HG02623 (cell line): Measurements from ENCODE around the gene CFAP251.
"Not testable (repeated sequence)": the region's sequence is repeated elsewhere in the genome, so short reads cannot be mapped to it uniquely, and the experiment has no call there.

ENCODE experiments used
- ATAC-seq: cut with Tn5 transposase; IDR thresholded peaks from one replicate; pipeline ENCODE4 v1.9.1; 2021; ENCODE audit warnings: moderate library complexity; ENCODE audit not compliant: unreplicated experiment

CFAP251 gene

DNA sequence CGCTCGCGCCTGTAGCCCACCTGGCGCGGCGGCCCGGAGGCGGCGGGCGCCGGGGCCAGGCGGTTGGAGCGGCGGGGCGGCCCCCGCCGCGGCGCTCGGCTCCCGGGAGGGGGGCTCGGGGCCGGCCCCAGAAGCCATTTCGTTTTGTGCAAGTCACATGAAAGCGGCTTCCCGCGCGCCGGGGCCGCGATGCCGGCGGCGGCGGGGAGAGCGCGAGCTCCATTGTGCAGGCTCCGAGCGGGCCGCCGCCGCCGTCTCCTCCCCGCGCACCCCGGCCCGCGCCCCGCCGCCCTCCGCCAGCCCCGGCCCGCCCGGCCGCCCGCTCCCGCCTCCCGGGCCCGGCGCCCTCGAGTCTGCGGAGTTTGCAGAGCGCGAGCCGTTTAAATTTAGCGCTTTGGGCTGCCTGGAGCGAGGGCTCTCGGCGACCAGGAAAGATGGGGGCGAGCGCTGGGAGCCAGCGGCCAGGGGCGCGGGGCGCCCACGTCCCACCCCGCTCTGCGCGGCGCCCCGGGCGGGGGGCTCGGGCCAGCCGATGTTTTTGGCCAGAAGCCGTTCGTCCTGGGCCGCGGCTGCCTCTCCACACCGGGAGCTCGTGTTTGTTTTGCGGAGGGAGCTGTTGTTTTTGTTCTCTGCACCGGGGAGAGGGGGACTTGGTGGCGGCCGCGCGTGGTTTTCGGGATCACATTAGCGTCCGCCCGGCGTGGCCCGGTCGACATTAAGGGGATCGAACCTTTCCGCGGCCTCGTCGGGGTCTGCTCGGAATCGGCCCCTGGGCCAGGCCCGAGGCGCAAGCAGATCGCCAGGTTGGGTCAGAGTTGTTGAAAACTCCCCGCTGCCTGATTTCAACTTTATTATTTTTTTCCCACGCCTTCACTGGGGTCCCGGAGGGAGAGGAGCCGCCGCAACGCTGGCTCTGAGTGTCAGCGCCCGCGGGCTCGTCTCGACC lies 104.3 kb downstream of the CFAP251 start:
- ATAC-seq, result no peak

DNA sequence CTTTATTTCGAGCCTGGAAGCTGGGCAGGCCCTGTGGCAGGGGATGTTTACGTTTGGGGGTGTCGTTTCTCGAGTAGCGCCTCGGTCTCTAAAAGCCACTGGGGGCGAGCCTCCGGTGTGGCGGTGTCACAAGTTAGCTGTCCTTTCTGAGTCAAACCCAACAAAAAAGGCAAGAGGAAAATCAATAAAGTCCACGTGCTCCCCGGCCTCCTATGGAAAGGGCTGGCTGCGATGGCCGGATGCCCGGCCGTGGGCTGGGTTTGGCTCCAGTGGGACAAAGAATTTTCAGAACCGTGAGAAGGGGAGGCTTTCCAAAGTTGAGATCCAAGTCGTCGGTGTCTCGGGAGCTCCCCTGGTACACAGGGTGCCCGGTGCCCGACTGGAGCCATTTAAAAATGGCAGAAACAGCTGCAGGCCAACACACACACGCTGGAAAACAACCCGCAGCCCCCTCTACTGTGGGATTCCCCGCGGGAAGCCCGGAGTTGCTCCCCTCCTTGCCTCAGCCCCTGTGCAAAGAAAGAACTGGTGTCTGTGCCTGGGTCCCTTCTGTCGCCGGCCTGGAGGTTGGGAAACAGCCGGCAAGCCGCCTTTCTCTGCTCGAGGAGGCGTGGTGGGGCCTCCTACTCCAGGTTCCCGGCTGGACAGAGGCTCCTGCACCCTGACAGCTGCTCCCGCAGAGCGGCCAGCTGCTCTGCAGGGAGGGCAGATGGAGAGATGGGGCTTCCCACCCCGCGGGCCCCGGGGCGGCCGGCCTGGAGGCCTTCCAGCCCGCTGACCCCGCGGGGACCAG lies 105.1 kb downstream of the CFAP251 start:
- ATAC-seq, result no peak

DNA sequence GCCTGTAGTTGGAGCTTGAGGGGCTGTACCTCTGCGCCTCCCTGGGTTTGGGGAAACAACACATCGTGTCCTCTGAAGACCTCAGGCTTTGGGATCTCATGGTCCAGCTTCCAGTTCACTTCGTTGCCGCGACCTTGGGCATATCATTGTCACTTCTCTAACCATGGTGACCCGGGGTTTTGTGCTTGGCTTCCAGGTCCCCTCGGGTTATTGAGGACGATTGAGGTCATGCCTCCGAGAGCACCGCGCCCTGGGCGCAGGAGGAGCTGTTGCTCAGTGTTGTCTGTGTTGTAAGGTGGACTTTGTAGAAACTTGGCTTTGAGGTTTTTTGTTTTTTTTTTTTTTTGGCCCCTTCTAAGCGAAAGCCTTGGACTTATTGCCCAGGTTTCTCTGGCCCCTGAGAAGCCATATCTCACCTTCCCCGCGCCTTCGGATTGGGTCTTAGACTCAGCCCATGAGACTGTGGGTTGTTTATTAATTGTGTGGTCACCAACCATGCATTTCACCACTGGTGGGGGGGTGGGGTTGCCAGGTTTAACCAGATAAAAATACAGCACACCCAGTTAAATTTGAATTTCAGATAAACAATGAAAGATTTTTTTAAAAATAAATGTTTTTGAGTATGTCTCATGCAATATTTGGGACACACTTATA lies 105.9 kb downstream of the CFAP251 start:
- ATAC-seq, result no peak

DNA sequence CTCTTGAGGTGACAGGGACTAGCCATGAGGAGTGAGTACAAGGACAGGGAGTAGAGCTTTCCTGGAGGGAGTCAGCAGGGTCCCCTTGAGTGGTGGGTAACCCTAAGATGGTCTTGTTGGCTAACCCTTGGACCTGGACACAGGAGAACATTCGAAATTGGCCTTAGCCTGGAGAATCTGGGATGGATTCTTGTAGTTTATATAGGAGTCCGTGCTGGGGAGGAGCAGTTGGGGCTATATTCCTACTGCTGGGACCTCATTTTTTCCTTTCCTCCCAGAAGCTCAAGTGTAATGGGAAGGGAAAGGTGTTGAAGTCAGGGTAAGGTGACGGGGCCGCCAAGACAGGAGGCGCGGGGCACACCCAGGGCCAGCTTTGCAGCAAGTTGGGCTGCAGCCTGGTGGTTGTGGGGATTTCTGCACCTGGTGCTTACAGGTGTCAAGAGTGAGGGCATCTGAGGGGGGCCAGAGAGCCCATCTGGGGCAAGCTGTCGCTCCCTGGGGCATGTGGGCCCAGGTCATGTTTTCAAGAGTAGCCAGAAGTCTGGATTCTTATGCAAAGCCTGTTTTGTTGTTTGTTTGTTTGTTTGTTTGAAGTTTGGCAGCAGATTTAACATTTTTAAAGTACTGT lies 108.4 kb downstream of the CFAP251 start:
- ATAC-seq, result no peak

DNA sequence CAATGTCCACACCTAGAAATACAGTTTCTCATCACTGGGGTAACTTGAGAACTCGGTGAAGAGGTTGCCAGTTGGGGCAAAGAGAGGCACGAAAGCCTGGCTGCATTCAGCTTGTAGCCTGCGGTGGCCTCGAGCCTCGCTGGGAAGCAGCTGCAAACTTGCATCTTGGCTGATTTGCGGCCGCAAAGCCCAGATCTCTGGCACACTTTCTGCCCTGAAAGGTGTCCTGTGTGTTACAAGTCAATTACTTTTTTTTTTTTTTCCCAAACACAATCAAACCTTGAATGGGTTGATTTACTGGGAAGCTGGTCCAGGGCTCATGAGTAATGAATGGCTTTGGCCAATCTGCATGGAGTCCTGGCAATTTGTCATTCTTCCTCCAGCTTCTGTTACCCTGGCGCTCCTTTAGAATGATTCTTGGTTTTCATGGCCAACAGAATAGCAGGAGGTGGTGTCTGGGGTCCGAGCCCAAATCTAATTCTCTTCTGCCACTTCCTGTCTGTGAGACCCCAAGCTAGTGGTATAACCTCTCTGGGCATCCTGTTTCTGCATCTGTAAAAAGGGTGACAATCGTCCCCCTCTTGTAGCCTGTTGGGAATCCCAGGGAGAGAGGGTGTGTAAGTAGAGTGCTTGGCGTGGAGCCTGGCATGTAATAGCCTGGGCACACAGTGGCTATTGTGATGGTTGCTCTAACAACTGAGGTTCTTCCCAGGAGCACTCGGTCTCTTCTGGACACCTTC lies 109.9 kb downstream of the CFAP251 start:
- no peak for ATAC-seq

DNA sequence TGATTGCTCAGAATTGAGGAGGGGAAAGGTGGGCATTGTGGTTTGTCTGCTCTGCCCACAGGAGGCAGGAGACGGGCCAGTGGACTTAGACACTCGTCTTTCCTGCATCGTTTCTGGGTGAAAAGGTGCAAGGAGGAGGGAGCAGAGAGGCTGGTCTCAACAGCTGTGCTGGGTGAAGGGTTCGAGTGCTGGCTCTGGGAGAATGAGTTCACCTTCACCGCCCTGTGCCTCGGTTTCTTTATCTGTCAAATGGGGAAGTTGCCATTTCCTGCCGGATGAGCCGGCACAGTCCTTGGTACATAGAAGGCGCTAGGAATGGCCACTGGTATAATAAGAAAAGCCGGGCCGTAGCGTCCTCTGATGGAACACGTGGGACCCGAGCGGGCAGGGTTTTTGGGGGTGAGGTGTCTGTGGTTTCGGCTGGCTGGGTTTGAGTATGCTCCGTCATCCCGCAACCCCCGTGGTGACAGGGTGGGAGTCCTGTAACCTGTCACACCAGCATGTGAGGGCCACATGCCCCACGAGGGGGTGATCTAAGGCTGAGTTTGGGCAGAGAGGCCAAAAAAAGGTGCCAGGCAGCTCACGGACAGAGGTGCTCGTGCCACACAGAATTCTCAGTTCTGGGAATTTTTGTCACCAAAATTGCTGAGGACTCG lies 110.6 kb downstream of the CFAP251 start:
- no peak for ATAC-seq

DNA sequence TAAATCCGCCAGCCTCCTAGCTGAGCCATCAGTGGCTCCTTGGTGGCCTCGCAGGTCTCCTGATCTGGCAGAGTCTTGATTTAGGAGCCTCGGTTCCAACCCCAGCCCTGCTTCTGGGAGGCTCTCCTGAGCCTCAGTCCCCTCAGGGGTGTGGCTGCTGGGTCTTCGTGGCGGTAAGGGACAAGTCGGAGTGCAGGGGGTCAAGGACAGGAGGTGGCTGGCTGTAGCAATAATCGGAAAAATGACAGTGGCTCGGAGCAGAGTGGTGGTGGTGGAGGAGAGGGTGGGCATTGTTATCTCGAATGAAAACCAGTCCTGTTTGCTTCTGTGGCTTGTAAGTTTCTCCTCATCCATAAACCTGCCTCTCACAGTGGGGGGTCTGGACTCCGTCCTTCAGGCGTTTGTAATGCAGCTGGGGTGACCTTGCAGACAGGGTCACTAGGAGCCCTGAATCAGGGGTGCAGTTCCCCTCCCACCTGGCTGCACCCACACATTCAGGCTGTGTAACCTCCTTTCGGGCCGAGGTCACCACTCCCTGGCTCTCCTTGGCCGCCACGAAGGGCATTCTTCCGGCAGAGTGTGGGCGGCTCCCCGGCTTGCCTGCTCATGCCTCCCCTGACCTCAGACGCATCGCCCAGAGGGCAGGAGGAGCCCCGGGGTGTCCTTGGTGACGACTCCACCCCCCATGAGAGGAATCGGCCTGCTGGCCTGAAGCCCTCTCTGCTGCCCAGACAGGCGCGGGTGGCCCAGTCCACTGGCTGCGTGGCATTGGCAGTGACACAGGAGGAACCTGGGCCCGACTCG lies 111.4 kb downstream of the CFAP251 start:
- ATAC-seq, result no peak

DNA sequence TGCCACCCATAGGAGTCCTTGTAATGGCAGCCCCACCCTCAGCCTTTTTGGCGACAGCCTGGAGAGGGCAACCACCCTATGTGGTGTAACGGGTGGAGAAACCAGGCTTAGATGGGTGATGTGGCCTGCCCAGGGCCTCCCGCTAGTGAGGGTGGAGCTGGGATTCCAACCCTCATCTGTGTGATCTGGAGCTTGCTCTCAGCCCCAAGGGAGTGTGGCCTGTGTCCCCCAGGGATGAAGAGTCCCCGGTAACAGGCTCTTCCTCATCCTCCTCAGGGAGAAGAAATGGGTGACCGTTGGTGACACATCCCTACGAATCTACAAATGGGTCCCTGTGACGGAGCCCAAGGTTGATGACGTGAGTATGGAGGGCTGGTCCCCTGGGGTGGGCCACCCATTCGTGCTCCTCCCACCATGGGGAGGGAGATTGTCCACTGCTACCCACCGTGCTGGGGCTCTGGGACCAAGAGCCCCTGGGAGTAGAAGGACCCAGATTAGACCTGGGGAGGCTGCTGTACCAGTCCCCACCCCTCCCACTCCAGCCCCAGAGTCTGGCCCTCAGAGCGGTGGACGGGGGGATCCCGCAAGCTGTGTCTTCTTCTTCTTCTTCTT lies 112.1 kb downstream of the CFAP251 start:
- no peak for ATAC-seq

DNA sequence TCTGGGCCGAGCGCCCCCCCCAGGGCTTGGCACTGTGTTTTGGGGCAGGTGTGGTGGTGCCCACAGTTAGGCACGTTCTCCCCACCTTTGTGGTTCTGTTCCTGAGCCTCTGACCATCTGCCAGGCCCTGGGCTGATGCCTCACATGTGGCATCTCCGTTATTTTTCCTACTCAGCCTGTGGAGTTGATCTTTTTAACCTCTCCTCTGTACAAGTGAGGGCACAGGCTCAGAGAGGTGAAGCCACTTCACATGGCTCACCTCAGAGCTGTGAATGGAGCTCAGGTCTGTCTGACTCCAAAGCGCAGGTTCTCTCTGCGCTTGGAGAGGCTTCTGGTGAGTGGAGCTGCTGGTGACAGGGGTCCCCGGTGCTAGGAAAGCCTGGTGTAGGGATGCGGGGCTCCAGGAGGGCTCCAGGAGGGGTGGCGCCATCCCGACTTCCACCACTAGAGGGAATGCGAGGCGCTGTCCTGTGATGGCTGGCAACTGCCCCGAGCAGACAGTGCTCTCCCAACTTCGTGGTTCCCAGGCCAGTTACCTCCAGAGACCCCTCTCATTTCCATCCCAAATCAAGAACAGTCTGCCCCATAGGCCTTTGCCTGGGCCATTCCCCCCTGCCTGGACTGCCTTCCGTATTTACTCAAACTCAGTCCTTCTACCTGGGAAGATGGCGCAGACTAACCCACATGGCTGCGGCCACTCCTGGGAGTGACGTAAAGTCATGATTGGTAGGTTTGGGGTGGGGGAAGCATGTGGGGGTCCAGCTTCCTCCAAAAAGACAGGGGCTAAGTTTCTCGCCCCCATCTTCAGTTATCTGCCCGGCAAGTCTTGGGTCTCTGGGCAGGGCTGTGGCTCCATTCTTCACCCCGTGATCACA lies 113.2 kb downstream of the CFAP251 start:
- ATAC-seq, result no peak

DNA sequence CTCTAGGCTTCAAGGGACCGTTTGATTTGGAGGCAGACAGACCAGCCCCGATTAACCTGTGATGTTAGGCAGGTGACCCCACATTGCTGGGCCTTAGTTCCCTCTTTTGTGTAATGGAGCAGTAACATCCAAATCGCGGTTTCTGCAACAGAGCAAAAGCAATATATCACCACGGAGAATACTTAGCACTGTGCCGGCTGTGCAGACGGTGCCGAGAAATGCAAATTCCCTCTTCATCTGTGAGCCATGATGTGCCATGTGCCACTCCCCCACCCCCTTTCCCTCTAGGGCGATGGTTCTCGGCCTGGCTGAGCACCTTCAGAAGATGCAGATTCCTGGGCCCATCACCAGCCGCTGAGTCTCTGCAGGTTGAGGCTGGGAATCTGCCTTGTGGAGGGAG lies 114.2 kb downstream of the CFAP251 start:
- no peak for ATAC-seq

DNA sequence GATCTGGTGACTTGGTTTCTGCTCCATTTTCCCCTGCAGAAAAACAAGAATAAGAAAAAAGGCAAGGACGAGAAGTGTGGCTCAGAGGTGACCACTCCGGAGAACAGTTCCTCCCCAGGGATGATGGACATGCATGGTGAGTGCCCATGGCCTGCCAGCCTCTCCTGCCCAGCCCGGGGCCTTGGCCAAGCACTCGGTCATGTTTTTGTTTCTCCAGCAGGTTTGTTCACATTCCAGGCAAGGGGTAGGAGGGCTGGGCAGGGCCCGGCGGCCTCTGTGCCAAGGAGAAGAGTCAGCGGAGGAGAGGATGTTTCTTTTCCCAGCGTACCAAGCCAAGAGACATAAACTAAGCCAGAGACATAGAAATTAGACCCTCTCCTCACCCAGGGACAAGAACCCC lies 116.9 kb downstream of the CFAP251 start:
- ATAC-seq, result no peak

DNA sequence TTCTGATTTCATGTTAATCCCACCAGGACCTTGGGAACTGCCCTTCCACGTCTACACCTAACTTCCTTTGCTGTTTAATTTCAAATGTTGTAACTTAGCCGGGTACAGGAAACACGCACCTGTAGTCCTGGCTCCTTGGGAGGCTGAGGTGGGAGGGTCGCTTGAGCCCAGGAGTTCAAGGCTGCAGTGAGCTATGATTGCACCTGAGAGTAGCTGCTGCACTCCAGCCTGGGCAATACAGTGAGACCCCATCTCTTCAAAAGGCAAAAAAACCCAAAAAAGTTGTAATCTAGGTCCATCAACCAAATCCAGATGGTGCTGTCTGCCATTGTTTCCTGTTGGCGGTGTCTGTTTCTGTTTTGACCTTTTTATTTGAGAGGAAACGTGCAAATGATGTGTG lies 117.8 kb downstream of the CFAP251 start:
- no peak for ATAC-seq

DNA sequence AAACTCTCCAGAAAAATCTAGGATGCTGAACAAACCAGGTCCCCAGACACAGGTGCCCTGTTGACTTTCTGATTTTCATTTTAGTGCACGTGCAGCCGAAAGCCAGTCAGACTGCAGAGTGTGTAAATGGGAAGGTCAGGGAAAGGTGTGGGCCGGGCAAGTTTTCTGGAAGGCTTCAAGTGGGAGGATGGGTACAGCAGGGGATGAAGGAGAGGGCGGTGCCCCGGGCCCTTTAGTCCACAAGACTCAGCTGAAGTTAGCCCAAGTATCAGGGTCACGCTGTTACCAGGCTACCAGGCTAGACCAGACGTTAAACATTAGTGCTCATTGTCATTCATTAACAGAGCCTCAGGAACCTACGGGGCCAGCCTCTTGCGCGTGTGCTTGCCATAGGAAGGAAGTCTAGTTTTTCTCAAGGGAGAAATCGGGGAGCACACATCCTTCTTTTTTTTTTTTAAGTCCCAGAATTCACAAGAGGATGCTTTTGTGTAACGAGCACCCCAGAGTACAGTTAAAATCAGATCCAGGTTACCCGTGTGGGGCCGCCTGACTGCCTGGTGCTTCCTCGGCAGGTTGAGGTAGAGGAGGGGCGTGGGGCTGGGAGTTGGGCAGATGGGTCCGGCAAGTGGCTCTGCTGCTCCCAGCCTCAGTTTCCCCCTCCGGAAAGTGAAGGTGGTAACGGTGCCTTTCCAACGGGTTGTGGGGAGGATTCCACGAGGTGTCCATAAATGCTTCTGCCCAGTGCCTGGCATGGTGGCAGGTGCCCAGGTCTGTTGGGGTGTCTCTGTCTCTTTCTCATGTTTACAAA lies 122.4 kb downstream of the CFAP251 start:
- no peak for ATAC-seq

DNA sequence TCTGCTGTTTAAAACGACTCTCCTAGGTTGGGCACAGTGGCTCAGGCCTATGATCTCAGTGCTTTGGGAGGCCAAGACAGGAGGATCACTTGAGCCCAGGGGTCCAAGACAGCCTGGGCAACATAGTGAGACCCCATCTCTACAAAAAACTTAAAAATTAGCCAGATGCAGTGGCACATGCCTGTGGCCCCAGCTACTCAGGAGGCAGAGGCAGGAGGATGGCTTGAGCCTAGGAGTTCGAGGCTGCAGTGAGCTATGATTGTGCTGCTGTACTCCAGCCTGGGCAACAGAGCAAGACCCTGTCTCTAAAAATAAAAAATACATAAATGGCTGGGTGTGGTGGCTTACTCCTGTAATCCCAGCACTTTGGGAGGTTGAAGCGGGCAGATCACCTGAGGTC lies 123.1 kb downstream of the CFAP251 start:
- ATAC-seq, result not testable (repeated sequence)

DNA sequence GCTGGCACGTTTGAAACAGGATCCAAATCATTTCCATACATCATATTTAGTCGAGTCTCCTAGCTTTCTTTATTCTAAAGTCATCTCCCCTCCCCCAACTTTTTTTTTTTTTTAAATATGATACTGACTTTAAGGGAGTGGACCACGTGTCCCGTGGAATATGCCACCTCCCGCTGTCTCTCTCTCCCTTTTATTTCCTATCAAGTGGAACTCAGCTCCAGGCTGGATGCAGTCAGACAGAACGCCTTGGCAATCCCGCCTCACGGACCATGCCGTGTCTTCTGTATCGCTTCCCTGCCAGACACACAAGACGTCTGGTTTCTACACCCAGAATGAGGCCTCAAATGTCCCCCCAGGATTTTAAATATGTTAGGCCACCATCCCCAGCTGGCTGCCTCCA lies 124.5 kb downstream of the CFAP251 start:
- ATAC-seq, result no peak

DNA sequence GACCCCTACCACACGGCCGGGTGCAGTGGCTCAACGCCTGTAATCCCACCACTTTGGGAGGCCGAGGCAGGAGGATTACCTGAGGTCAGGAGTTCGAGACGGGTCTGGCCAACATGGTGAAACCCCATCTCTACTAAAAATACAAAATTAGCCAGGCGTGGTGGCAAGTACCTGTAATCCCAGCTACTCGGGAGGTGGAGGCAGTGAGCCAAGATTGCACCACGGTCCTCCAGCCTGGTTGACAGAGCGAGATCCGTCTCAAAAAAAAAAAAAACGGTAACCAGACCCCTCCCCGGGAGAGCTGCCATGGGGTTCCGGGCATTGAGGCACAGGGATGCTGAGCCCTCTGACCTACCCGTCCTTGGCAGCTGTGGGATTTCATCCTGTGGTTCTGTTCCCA lies 125.1 kb downstream of the CFAP251 start:
- ATAC-seq, result no peak

DNA sequence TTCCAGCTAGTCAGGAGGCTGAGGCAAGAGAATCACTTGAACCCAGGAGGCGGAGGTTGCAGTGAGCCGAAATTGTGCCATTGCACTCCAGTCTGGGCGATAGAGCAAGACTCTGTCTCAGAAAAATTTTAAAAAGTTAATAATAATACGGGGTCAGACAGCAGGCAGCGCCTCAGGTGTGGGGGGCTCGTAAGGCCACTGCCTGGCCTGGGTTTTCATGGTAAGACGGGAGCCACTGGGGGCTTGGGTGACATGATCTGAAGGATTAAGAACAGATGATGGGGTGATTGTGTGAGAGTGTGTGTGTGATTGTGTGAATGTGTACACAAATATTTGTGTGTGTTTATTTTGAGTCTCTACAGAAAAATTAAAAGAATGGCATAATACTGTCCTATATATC lies 126.9 kb downstream of the CFAP251 start:
- ATAC-seq, result no peak
